Measurements from ENCODE around the gene STH.
A peak's percentile ranks its signal among the peaks of the same experiment; 100 is the strongest.

The STH gene

GRCh38 chr17:46028981-46029565, 30.0 kb downstream of the STH start:
- no peak for DNase-seq

DNA sequence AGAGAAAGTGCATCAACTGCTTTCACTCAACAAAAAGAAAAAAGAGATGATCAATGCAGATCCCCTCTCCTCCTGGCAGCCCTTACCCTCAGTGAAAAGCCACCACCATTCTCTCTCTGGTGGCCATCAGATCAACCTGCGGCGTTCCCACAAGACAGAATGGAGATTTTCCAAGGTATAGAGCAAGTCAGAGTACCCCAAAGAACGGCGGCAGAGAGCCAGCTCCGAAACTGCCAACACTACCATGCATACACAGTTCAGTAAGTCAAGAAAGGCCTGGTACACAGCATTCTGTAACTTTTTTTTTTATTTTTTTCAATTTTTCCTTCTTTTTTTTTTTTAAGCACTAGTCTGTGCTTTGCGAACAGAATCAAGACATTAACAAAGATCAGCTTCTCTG, 30.6 kb downstream of the STH start:
- no peak for DNase-seq

DNA sequence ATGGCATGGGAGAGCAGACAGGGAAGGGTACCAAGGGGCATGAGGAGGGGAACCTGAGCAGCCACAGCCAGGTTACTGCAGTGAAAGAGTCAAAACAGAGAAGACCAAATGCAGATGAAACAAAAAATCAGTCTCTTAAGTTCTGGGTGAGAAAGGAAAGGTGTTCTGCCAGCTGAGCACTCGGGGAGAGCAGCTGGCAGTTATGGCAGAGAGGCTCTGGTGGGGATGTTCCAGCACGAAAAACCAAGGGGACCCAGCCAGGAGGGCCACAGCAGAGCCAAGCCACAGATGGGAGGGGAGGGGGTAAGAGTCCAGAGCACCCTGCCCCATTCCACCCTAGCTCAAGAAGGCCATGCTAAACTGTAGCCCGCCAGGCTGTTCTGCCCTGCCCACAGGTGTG, 31.7 kb downstream of the STH start:
- DNase-seq, result no peak

DNA sequence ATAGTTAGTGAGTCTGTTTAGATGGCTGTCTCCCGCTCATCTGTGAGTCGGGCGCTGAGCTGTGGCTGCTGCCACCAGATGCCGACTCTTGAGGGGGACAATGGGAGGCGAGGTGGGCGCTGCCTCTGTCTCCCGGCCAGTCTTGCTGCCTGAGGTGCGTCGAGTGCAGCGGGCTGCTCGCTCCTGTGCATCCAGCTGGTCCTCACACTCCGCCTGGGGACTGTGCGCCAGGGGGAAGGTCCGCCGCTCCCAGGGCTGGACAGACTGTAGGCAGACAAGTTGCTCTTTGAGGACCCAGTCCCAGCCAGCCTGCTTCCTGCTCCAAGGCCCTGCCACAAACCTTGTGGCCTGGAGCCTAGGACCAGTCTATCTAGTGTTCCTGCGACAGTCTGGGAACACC, 32.4 kb downstream of the STH start:
- DNase-seq, result no peak

GRCh38 chr17:46031920-46032319, 32.9 kb downstream of the STH start:
- no peak for DNase-seq

GRCh38 chr17:46032909-46033308, 33.9 kb downstream of the STH start:
- no peak for DNase-seq

DNA sequence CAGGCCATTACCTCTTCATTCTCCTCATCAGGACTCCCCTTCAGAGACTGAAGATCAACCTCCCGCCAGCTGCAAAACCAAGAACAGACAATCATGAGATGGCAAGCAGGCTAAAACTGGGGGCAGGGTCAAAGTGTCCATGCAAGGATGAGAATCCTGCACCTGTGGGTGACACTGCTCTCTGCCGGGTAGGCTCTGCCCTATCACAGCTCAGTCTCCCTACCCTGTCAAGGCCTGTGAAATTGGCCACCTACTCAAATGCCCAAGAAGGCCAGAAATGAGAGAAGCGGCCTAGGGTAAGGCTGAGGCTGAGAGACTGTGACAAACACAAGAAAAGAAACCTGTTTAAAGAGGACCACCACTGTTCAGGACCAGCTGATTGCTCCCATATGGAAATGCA, 34.3 kb downstream of the STH start:
- DNase-seq, result no peak

- DNase-seq, result no peak
Measured at GRCh38 chr17:46035112-46035818, 36.2 kb downstream of the STH start.

GRCh38 chr17:46036491-46036890, 37.4 kb downstream of the STH start:
- DNase-seq, result no peak

- DNase-seq, result no peak
Measured at GRCh38 chr17:46037722-46038255, 38.7 kb downstream of the STH start.

- no peak for DNase-seq
Measured at GRCh38 chr17:46038414-46038813, 39.4 kb downstream of the STH start.

DNA sequence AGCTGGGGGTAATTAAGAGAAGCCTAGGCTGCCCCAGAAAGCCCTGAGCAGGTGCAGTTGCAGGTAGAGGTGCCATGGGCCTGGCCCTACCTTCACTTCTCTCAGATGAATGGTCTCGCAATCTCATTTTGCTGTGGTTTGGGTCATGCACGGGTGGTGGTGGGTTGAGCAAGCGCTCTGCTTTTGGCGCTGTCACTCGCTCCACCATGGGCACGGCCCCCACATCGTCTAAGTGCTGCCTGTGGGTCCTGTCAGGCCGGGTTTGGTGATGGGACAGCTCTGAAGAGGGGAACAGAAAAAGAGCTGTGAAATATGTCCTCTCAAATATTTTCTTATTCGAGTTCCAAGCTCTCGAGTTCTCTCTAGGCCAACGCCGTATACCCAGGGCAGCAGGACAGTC, 39.9 kb downstream of the STH start:
- DNase-seq, result no peak

- DNase-seq, result no peak
Measured at GRCh38 chr17:46039592-46040186, 40.6 kb downstream of the STH start.

GRCh38 chr17:46042246-46042645, 43.2 kb downstream of the STH start:
- no peak for DNase-seq

DNA sequence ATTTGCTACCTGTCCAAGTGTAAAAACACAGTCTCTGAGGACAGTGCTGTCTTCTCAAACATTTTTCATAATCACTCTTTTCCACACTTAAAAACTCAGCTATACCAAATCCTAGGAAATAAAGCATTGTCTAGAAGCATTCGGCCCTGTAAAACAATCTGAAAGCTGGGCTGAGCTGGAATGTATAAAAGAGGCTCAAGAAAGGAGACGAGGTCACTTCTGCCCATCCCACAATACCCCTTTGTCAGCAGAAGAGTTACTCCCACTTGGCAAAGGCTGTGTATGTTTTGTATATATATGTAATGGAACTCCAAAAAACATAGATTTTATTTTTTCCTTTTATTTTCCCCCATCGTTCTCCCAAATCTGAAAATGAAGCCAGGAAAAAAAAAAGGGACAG, 43.9 kb downstream of the STH start:
- DNase-seq, result no peak

DNA sequence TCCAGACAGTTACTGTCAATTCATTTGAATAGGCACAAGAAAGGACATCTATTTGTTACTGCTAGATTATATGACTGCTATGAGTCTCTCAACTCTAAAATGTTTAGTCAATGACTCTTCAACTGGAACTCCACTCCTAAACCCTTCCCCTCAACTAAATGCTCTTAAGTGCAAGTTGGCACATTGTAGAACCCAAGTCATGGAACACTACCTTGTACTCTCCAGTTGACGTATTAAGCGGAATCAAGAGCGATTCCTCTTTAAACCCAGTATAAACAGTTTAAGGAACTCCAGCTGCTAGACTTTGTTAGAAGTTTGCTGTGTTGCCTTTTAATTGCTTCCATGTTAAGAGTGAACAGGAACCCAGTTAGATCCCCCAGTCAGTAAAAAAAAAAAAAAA, 44.6 kb downstream of the STH start:
- no peak for DNase-seq

DNA sequence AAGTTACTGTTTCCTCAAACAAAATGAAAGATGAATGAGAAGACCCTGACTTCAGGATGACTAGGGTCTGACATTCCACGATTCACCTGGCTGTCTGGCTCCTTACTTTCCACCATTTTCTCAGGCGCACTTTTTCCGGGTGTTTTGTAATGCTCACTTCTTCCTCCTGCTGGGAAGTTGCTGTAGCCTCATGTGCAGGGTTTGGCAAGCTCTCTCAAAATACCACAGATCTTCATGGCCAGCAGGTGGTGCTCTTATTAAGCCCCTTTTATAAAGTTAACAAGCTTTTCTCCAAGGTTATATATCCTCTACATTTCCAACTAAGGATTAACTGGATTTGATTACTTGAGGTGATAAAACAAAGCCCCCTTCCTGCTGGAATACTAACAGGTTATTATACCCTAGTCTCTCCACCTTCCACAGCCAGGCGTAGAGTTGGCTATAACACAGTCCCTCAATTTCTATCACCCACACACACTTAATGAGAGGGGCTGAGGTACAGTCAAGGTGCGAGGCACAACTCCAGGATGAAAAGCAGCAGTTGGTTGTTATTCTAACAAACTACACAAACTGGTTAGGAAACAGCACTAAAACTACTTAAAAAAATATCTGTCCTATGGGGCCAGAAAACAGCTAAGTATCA, 45.4 kb downstream of the STH start:
- peak; percentile 69 for DNase-seq

- DNase-seq, result no peak
Measured at GRCh38 chr17:46044989-46045388, 45.9 kb downstream of the STH start.

DNA sequence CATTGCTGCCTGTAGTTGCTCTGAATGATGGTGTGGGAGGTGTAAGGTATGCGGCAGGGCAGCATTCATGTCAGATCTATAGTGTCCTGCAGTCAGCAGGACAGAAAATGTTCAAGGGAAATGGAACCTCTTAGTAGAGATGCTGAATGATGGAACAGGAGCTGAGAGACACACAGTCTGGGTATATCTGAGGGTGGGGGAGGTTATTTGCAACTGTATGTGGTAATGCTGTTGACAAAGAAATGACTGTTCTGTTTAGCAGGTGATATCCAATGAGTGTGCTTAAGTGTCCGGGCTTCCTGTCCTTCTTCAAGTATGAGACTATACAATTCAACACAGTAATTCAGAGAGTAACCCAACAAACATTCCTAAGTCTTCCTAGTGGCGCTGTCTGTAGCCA, 46.6 kb downstream of the STH start:
- no peak for DNase-seq

GRCh38 chr17:46046957-46047356, 47.9 kb downstream of the STH start:
- DNase-seq, result no peak

DNA sequence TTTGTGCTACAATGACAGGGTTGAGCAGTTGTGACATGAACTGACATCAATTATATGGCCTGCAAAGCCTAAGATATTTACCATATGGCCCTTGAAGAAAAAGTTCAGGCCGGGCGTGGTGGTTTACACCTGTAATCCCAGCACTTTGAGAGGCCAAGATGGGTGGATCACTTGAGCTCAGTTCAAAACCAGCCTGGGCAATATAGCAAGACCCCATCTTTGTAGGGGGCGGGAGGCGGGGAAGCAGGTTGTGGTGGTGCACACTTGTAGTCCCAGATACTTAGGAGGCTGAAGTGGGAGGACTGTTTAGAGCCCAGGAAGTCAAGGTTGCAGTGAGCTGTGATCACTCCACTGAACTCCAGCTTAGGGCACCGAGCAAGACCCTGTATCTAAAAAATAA, 48.3 kb downstream of the STH start:
- DNase-seq, result no peak

DNA sequence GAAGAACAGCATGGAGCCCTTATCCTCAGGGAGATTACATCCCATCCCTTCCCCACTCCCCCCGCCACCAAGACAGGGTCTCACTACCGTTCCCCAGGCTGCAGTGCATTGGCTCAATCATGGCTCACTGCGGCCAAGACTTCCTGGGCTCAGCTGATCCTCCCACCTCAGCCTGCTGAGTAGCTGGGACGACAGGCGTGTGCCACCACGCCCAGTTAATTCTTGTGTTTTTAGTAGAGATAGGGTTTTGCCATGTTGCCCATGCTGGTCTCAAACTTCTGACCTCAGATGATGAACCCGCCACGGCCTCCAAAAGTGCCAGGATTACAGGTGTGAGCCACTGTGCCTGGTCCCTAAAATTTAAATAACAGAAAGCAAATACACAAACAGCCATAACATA, 48.8 kb downstream of the STH start:
- DNase-seq, result no peak
